GM23338 (cell line): ENCODE results near the gene DACH1. TPM values are rescaled to one million over a fixed set of nuclear protein-coding genes. Genes with fewer than 3 reads are reported as not detected.

Source experiments
- ATAC-seq: fragments of 200-7000 bp; cut with Tn5 transposase; 3 replicates; pipeline ENCODE4 v1.9.1; 2020
- DNase-seq: peaks from one replicate; pipeline ENCODE4 v3.0.0-alpha.2; 2015; ENCODE audit warnings: low spot score
- H2AFZ ChIP-seq: fragments of 200-600 bp; sonication (generic); 2 replicates; pipeline ENCODE4 v1.8.0; 2016; ENCODE audit warnings: antibody characterized with exemption, mild to moderate bottlenecking, moderate library complexity
- H3F3A ChIP-seq: fragments of 200-600 bp; sonication (generic); replicated peaks from 2 replicates; pipeline ENCODE4 v1.8.0; 2017; ENCODE audit warnings: antibody characterized with exemption, mixed run types, low read depth
- H3K27ac ChIP-seq: fragments of 200-600 bp; sonication (generic); 2 replicates; pipeline ENCODE4 v1.6.1; 2016; ENCODE audit warnings: low read depth
- H3K27me3 ChIP-seq: fragments of 200-600 bp; sonication (generic); 2 replicates; pipeline ENCODE4 v1.8.0; 2016; ENCODE audit warnings: mild to moderate bottlenecking, mixed run types, moderate library complexity; ENCODE audit not compliant: insufficient read depth
- H3K36me3 ChIP-seq: fragments of 200-600 bp; sonication (generic); 2 replicates; pipeline ENCODE4 v1.8.0; 2016; ENCODE audit warnings: mild to moderate bottlenecking; ENCODE audit not compliant: insufficient read depth
- H3K4me1 ChIP-seq: fragments of 200-600 bp; sonication (generic); 2 replicates; pipeline ENCODE4 v1.8.0; 2016; ENCODE audit warnings: mild to moderate bottlenecking, moderate library complexity; ENCODE audit not compliant: insufficient read depth
- H3K4me2 ChIP-seq: fragments of 200-600 bp; sonication (generic); 2 replicates; pipeline ENCODE4 v1.7.1; 2017; ENCODE audit warnings: mixed run types
- H3K4me3 ChIP-seq: fragments of 200-600 bp; sonication (generic); 2 replicates; pipeline ENCODE4 v1.6.1; 2016; ENCODE audit warnings: mixed run types
- H3K79me2 ChIP-seq: fragments of 200-600 bp; sonication (generic); replicated peaks from 2 replicates; pipeline ENCODE4 v1.8.0; 2017; ENCODE audit warnings: mild to moderate bottlenecking; ENCODE audit not compliant: insufficient read depth
- H3K9me2 ChIP-seq: fragments of 200-600 bp; sonication (generic); 2 replicates; pipeline ENCODE4 v1.8.0; 2017; ENCODE audit not compliant: insufficient read depth
- H4K20me1 ChIP-seq: fragments of 200-600 bp; sonication (generic); replicated peaks from 2 replicates; pipeline ENCODE4 v1.8.0; 2017; ENCODE audit warnings: mild to moderate bottlenecking; ENCODE audit not compliant: insufficient read depth
- H3K27ac Mint-ChIP-seq: 2 replicates; pipeline ENCODE4 v1.8.0; 2020; ENCODE audit warnings: inconsistent platforms, mild to moderate bottlenecking, moderate library complexity, mixed read lengths
- H3K27me3 Mint-ChIP-seq: 3 replicates; pipeline ENCODE4 v1.8.0; 2022; ENCODE audit warnings: low read depth, mild to moderate bottlenecking, moderate library complexity, mixed read lengths, inconsistent platforms; ENCODE audit not compliant: insufficient read depth, poor library complexity
- H3K36me3 Mint-ChIP-seq: 3 replicates; pipeline ENCODE4 v1.8.0; 2021; ENCODE audit warnings: low read depth, mild to moderate bottlenecking, inconsistent platforms, moderate library complexity, mixed read lengths
- H3K4me1 Mint-ChIP-seq: 3 replicates; pipeline ENCODE4 v1.8.0; 2020; ENCODE audit warnings: mild to moderate bottlenecking, inconsistent platforms, mixed read lengths
- H3K4me3 Mint-ChIP-seq: 3 replicates; pipeline ENCODE4 v1.8.0; 2021; ENCODE audit warnings: moderate library complexity, mild to moderate bottlenecking, inconsistent platforms, mixed read lengths
- H3K9me3 Mint-ChIP-seq: 3 replicates; pipeline ENCODE4 v1.8.0; 2020; ENCODE audit warnings: moderate library complexity, mild to moderate bottlenecking, inconsistent platforms, mixed read lengths
- CREB1 ChIP-seq: fragments of 250-450 bp; sonication (Bioruptor Pico); IDR thresholded peaks from 2 replicates; pipeline ENCODE4 v1.5.0; 2020; ENCODE audit warnings: low read depth, mild to moderate bottlenecking, moderate library complexity
- CTCF ChIP-seq, 2 experiments: fragments of 200-600 bp in 1 of 2; sonication (generic) in 1 of 2; conservative IDR thresholded peaks; 2 replicates each; pipeline versions ENCODE4 v1.5.1 to v1.6.1; 2016 to 2017; ENCODE audit warnings: antibody characterized with exemption in 2 of 2, low read depth in 2 of 2, mild to moderate bottlenecking in 2 of 2, moderate library complexity in 1 of 2
- EZH2 ChIP-seq: fragments of 200-600 bp; sonication (generic); IDR thresholded peaks from one replicate; pipeline ENCODE4 v1.8.0; 2017; ENCODE audit warnings: antibody characterized with exemption, mild to moderate bottlenecking, low read depth; ENCODE audit not compliant: unreplicated experiment
- EZH2phosphoT487 ChIP-seq: fragments of 200-600 bp; sonication (generic); IDR thresholded peaks from one replicate; pipeline ENCODE4 v1.8.1; 2018; ENCODE audit warnings: antibody characterized with exemption; ENCODE audit not compliant: unreplicated experiment
- JUNB ChIP-seq: IDR thresholded peaks from one replicate; pipeline ENCODE4 v1.6.1; 2016; ENCODE audit warnings: antibody characterized with exemption; ENCODE audit not compliant: unreplicated experiment
- NANOG ChIP-seq: IDR thresholded peaks from 2 replicates; pipeline ENCODE4 v1.6.1; 2016; ENCODE audit warnings: antibody characterized with exemption, borderline replicate concordance
- POLR2AphosphoS5 ChIP-seq: IDR thresholded peaks from 2 replicates; pipeline ENCODE4 v1.6.1; 2016; ENCODE audit warnings: antibody characterized with exemption, low read depth
- REST ChIP-seq: IDR thresholded peaks from one replicate; pipeline ENCODE4 v1.6.1; 2018; ENCODE audit warnings: antibody characterized with exemption; ENCODE audit not compliant: unreplicated experiment
- STAT1 ChIP-seq: IDR thresholded peaks from one replicate; pipeline ENCODE4 v1.6.1; 2016; ENCODE audit warnings: antibody characterized with exemption; ENCODE audit not compliant: unreplicated experiment
- ZNF114 ChIP-seq: fragments of 250-450 bp; sonication (Bioruptor Pico); IDR thresholded peaks from 2 replicates; pipeline ENCODE4 v1.5.0; 2020; ENCODE audit warnings: mild to moderate bottlenecking, moderate library complexity
- ZNF331 ChIP-seq: fragments of 250-450 bp; sonication (Bioruptor Pico); IDR thresholded peaks from 2 replicates; pipeline ENCODE4 v1.5.0; 2020; ENCODE audit warnings: low read depth, mild to moderate bottlenecking, moderate library complexity
- polyA plus RNA-seq: library from polyadenylated mRNA; unstranded; fragments of >200 nt; fragmentation: Nextera tagmentation; extraction: Ambion mirVana; gene quantifications from 2 replicates; pipeline ENCODE4 v1.2.1, GENCODE V29; 2016
- total RNA-seq: library from RNA; depleted of rRNA; stranded (reverse); fragments of >200 nt; shearing (Covaris generic); gene quantifications from 2 replicates; pipeline ENCODE4 v1.2.3, GENCODE V29; 2014

The DACH1 gene
- total and polyA plus RNA-seq, 2 experiments from 2014 or later: 0.45 to 0.57 TPM

GRCh38 chr13:71704656-71705055, 162.3 kb downstream of the DACH1 start:
- peaks cover 8% of the 10 kb centered on the region; the same call in 2 of the 3 replicates for H3K4me1 Mint-ChIP-seq
- no peaks in the 10 kb centered on the region for H3K9me3 Mint-ChIP-seq
- H3K36me3 Mint-ChIP-seq: no peaks in the 10 kb centered on the region

GRCh38 chr13:71703138-71703537, 163.9 kb downstream of the DACH1 start:
- Histone ChIP-seq H3F3A (no peaks in the 10 kb centered on the region), H3K4me3 (no peak overlapping the region), H3K4me2 (no peak overlapping the region), H3K27me3 (no peaks in the 10 kb centered on the region), H4K20me1 (no peaks in the 10 kb centered on the region), H3K36me3 (no peaks in the 10 kb centered on the region), H3K4me1 (0 out of 2 replicates have a peak, but pooled peaks cover 4% of the 10 kb centered on the region), H3K79me2 (no peaks in the 10 kb centered on the region), H3K9me2 (no peaks in the 10 kb centered on the region), H2AFZ (no peak overlapping the region), H3K27ac (no peak overlapping the region)
- no peaks in the 10 kb centered on the region for H3K27me3 Mint-ChIP-seq
- ATAC-seq (no peak), DNase-seq (no peak)
- peaks cover 12% of the 10 kb centered on the region for H3K4me1 Mint-ChIP-seq
- H3K9me3 Mint-ChIP-seq: no peaks in the 10 kb centered on the region
- no peak overlapping the region for H3K4me3 Mint-ChIP-seq
- no peak overlapping the region for H3K27ac Mint-ChIP-seq
- H3K36me3 Mint-ChIP-seq: no peaks in the 10 kb centered on the region
- TF ChIP-seq EZH2phosphoT487 (no peak), CTCF (conservative IDR thresholded peaks at IDR 0.05; ENCODE audit: low read depth in 2 of 2) (no peak), ZNF331 (CRISPR knock-in tag) (no peak), POLR2AphosphoS5 (no peak), ZNF114 (CRISPR knock-in tag) (no peak), REST (no peak), EZH2 (no peak), STAT1 (no peak), NANOG (no peak), CREB1 (CRISPR knock-in tag) (no peak)

More at GRCh38 chr13:71704656-71705055, 162.3 kb downstream of the DACH1 start:
- no peaks in the 10 kb centered on the region for H3K9me2 ChIP-seq
- no peaks in the 10 kb centered on the region for H4K20me1 ChIP-seq
- DNase-seq (no peak), ATAC-seq (no peak)
- H3K36me3 ChIP-seq: no peaks in the 10 kb centered on the region
- H2AFZ ChIP-seq: no peak overlapping the region
- 0 out of 2 replicates have a peak, but pooled peaks cover 4% of the 10 kb centered on the region for H3K4me1 ChIP-seq
- no peak overlapping the region for H3K27ac ChIP-seq
- Mint-ChIP-seq H3K27me3 (no peaks in the 10 kb centered on the region), H3K4me3 (no peak overlapping the region), H3K27ac (no peak overlapping the region)
- TF ChIP-seq POLR2AphosphoS5 (no peak), NANOG (no peak), ZNF114 (CRISPR knock-in tag) (no peak), CREB1 (CRISPR knock-in tag) (no peak), REST (no peak), EZH2 (no peak), EZH2phosphoT487 (no peak), JUNB (no peak)
- no peaks in the 10 kb centered on the region for H3K27me3 ChIP-seq
- H3K4me3 ChIP-seq: no peak overlapping the region
- no peaks in the 10 kb centered on the region for H3F3A ChIP-seq
- H3K4me2 ChIP-seq: no peak overlapping the region
- no peaks in the 10 kb centered on the region for H3K79me2 ChIP-seq
